Endometrial microvascular endothelial cells (primary cell): ENCODE data around the gene PARD3B. TPM values are rescaled to one million over a fixed set of nuclear protein-coding genes. Genes with fewer than 3 reads are reported as not detected.

Source experiments
- in situ Hi-C: cut with HindIII; loops from 2 replicates; pipeline ENCODE4 v1.10.0; 2017; ENCODE audit warnings: low sequenced_read_pairs, low pct_unique_long_range_greater_than_20kb; ENCODE audit errors: inconsistent ontology term
- total RNA-seq: library from RNA; depleted of rRNA; stranded (reverse); fragments of >200 nt; gene quantifications from one replicate; pipeline ENCODE4 v1.2.3, GENCODE V29; 2015; ENCODE audit errors: inconsistent ontology term

The PARD3B gene
- total RNA-seq, 1 donor from 2014 or later = 3.3 TPM

DNA sequence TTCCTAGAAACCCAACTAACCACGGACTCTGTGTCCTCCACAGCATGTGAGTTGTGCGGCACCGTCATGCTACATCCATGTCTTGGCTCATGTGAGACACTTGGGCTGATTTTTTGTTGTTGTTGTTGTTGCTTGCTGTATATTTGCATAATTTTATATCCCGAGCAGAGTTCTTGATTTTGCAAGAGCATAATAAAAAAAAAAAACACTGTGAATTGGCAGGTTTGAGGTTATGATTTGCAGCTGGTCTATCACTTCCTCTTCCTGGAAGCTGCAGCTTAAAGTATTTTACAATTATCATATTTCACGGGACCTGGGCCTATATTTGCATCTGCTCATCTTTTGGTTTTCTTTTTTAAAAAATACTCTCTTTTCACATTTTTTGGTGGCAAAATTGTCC is 994.8 kb downstream of the PARD3B start:
- in situ Hi-C loops = no loop called here

DNA sequence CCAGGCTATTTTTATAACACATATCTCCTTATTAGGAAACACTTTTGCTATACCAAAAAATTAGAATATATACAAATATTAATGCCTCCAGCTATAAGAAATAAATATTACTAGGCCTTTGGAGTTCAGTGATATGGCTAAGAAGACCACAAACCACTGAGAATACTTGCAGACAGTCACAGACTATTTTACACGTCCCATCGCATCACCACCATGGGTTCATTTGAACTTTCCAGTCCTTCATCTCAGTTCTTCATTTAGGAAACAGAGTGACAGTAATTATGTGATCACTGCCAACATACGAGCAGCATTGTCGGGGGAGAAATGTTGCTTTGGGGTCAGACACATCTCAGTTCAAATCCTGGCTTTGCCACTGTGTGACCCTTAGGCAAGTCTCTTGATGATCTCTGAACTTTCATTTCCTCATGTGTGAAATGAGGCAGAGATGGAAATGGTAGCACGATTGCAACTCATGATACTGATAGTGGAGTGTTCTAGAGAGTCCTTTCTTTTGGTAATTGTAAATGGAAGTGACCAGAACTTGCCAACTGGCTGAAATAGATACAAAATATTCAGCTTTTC is 998.1 kb downstream of the PARD3B start:
- in situ Hi-C loops = no loop called here

DNA sequence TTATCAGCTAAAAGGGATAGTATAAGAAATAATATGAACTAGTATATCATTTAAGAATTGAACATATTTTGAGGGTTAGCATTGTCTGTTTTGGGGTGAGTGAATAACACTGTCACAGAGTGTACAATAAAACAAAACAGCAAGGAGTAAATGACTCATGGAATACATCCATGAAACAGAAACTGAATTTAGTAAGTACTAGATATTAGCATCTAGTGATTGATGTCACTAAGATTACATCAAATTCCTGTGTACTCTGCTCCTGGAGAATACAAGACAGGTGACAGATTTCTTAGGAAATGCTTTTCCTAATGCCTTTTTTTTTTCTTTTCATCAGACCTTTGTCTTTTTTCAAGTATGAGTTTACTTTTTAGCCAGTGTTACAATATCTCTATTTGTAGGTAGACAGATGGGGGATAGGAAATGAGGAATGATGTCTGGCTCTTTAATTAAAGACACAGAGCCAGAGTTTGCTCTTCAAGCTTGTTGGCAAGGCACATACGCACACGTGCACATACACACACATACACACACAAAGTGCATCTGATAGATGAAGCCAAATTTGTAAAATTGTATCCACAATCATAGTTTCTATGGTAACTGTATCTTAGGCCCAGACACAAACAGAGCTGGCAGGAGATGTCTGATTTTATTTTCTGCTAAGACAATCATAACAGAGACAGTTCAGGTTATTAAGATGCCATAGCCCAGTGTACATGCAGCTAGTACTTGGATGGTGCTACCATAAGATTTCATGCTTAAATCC is 998.8 kb downstream of the PARD3B start:
- in situ Hi-C loops = no loop called here

DNA sequence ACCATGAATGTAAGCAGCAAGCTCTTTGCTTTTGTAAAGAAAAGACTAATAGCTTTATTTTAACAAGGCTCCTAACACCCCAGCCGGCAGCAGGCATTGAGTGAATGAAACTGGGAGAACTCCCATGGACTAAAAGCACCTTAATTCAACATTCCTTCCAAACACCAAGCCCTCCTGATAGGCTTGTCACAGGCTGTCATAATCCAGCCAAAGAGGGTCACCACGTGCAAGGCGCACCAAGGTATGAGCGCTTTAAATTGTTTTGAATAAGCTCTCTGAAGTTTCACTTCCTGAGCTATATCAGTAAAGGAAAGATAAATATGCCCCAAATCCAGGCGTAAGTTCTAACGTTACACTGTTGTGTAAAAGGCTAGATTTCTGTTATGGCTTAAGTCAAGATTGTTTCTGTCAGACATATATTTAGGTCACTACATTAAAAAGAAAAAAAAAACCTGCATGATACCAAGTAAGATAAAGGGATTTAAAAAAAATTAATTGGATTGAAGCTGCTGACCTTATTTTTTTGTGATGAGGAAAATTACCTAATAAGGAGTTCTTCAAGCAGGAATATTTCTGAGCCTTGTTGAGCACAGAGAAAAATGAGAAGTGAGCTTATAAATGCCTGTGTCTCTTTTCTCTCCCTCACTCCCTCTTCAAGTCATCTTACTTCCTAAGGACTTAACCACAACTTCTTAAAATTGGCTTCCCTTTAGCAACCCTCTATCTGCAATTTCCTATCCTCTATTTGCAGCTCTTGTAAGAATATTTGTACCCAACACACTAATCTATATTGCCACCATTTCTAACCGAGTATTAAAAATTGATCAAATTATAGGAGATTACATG is 1000.9 kb downstream of the PARD3B start:
- in situ Hi-C loops = no loop called here

DNA sequence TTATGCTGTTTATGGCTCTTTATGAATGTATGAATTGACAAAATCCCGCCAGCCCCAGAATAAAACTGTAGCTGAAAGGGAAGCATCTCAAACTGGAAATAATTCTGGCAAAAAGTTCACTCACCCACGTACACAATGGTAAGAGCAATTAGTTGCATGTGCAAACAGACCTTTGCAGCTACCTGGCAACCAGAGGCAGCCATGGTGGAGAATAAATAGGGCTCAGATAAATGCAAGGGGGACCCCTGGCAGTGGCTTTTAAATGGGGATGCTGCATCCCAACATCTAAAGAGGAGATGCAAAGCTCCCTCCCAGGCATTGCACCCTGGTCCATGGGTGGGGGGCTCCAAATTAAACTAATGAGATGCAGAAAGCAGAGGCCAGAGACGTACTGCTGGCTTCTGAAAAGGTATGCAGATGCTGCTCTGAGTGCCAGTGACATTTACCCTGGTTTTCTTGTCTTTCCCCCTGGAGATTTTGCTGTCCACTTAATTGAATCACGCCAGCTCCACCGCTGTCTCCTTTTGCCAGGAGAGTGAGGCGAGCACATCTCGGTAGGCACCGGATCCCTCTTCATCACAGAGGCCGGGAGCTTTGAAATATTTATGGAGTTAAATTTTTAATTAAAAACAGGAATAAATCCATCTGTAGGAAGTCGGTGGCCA is 1010.4 kb downstream of the PARD3B start:
- in situ Hi-C loops = no loop called here

DNA sequence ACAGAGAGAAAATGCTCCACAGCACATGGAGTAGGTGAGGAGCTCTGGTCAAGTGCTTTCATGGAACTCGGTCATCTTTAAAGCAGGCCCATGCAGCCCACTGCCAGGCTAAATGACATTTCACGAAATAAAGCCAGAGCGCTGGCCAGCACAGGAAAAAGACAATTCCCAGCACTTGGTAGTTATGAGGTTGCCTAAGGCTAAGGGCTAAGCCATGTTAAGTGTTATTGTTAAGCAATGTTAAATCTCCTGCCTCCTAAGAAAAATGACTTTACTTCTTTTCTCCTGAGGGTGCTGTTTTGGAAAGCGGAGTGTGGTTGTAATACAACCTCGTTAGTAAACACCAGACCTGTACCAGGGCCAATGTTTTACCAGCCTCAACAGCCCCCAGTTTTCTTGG is 1011.1 kb downstream of the PARD3B start:
- in situ Hi-C loops = no loop called here

DNA sequence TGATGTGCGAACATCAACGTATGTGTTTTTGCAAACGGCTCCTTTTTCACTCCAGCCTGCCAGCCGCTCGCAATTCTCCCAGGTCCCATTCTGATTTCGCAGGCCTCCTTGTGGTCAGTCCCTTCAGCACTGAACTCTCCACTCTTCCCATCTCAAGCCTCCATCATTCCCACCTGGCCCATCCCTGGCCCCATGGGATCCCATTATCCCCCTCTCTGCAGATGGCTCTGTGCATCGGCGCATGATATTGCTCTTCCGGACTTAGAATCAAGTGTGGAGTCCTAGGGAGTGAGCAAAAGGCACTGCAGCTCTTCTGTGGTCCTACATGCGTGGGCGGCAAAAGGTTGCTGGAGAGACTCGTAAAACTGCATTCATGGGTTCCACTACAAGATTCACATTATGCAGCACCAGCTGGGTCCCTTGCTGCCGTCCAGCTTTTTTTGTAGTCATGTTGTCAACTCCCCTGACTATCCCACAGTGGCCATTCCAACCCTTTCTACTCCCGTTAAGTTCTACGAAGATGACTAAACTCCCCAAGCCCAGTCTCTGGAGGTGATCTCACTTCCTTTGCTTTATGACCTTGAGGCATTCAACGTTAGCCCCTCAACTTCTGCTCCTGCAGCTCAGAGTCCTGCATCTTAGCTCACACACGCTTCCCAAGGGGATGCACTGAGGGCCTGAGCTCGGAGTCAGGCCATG is 1011.7 kb downstream of the PARD3B start:
- in situ Hi-C loops = no loop called here

DNA sequence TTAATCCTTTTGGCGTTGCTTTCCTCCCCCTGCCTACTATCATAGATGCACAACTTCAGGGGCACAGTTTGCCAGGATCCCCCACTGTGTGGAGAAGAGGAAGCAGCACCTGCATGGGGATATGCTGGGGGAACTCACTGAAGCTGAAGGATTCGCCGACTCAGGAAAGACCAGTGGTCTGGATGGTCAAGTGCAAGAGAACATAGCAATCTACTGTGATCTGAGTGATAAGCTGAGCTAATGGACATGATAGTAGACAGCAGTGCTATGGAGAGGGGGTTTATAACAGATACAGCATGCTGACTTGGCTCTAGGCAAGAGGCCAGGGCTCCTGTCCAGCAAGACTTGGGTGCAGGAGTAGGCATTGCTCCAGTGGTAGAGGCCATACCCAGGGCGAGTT is 1012.6 kb downstream of the PARD3B start:
- in situ Hi-C loops = no loop called here

DNA sequence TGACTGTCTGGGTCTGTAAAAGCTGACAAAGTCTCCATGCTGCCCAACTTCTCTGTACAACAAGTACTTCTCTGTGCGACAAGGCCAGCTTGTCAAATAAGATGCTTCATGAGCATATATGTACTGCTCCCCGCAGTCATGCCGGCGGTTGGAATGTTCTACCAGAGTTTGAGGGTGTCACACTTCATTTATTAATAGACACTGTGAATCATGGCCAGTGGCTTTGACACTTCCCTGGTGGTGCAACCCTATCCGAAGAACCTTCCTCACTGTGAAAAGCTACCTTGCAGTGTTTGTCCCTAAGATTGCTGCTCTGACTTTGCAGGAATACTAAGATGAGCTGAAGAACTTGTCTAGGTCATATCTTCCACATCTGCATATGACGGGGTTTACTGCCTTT is 1016.2 kb downstream of the PARD3B start:
- in situ Hi-C loops = no loop called here

DNA sequence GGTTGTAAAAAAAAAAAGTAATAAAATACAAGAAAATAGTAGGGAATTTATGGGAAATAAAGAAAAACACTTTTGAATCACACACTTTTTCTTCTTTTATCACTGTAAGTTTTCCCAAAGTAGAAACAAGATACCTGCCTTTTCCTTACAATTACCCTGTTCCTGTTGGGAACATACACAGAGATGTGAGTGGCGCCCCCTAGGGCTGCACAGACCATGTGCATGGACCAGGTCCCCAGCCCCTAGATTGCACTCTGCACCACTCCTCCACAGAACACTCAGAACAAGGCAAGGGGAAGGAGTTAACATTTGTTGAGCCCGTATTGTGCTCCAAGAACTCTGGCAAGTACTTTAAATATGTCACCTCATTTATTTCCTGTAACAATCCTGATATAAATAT is 1018.4 kb downstream of the PARD3B start:
- in situ Hi-C loops = no loop called here

DNA sequence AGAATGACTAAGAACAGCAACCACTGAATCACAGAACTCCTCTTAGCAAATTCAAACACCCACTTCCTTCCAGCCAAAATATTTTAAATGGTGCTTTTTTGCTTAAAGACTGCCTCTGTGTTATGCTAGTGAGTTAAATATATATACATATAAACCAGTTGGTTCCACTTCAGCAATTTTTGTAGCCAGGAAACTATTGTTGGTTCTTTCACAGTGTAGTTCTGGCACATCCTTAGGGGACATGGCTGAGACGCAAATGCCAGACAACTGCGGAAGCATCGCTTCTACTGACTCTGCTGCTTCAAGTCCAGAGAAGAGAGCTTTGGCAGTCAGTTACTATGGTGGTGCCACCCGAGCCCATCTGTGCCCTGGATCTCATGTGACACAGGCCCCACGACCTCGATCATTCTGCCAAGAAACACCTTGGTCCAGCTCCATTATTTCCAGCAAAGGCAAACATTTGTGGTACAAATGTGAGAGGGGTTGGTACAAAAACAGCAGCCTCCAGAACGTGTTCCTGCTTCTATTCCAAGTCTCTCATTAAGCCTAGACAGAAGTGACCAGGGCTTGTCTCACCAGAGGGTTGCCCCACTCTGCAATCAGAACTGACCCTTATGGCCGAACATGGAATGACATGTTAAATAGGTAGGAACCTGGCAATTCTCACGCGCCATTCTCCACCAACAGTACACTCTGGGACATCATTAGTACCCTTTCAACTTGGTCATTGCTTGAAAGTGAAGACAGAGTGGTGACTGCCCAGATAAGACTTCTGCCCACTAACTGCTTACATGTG is 1019.3 kb downstream of the PARD3B start:
- in situ Hi-C loops = no loop called here

DNA sequence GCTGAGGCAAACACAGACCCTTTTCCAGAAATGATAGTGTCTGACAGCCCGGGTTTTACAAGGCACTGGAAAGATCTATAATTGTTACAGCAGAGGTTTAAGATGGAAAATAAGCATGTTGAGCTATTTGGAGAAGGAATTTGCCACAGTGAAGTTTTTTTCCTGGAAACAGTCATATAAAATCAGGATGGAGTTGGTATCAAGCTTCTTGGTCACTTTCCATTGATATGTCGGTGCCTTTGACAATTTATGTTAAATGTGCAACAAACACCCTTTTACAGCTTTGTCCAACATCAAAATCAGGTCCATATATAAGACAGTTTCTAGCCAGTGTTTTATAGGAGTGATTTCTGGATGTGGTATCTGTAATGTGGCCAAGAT is 1019.9 kb downstream of the PARD3B start:
- in situ Hi-C loops = no loop called here

DNA sequence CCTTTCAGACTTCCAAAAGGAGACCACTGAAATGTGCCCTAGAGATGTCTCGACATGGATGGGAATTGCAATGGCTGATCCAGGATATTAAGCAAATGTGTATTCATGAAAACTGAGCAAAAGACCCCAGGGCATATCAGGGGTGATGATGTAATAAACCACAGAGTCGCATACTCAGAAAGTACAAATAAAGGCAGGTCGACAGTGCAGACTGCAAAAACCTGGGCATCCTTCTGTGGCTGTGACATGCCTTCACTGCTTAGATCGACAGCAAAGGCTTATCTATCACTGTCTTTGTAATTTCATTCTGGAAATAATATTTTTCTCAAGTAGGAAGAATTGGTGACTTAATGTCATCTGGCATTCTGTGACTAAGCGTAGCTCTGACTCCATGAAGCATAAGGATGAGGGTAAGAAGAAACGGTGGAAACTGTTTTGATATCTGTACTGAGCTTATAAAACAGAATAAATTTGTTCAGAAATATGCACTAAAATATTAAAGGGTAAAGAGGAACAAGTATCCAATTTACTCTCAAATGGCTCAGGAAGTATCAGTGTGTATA is 1021.4 kb downstream of the PARD3B start:
- in situ Hi-C loops = no loop called here

DNA sequence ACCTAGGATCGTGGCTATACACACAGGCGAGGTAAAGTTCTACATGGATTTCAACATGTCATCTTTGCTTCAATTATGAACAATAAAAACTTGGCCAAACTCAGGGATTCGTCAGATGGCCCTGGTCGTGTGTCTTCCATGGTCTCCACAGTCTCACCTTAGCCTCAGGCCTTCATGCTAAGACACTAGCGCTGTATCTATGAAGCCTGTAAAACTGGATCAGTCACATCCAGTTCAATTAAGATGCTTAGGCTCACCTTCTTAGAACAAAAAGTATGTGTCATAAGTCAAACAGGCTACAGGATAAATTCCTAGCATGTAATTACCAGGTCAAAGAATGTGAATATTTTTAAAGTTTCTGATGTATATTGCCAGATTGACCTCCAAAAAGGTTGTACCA is 1023.3 kb downstream of the PARD3B start:
- in situ Hi-C loops = no loop called here

DNA sequence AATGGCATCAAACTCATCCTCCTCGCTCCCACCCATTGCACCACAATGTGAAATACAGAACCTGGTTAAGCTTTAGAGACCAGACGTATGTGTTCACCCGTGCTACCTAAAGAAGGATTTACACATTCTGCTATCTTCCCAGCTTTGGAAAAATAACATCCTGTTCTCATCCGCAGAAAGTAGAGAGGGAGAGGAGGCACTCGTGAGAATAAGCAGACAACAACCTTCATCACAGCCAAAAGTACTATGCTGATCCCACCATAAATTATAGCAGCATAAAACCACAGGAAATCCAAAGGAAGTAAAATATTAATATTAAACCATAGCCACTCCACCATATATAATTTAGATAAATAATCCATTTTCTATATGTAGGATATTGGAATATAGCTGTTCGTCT is 1025.4 kb downstream of the PARD3B start:
- in situ Hi-C loops = no loop called here

DNA sequence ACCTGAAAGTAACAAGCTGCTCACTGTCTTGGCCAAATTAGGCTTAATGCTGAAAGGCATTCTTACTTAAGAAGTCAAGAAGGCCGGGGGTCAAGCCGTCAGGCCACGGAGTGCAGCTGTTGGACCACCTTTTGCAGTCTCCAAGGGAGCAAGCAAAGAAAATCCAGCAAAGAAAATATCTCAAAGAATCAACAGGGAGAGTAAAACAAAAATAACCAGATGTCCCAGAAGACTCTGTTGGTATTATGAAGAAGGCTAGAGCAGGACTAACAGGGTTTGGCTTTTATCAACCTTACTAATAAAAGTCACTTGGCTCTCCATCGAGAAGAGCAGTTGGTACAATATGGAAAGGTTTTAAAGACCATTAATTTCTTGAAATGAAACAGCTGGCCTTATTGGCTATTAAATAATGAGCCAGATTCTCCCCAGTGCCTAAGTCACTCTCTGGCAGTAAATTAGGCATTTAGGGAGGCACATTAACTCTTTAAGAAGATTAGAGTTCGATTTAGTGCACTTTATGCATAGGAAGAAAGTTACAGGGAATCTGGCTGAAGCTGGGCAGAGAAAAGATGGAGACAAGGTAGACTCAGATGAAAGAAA is 1026.2 kb downstream of the PARD3B start:
- in situ Hi-C loops = no loop called here

DNA sequence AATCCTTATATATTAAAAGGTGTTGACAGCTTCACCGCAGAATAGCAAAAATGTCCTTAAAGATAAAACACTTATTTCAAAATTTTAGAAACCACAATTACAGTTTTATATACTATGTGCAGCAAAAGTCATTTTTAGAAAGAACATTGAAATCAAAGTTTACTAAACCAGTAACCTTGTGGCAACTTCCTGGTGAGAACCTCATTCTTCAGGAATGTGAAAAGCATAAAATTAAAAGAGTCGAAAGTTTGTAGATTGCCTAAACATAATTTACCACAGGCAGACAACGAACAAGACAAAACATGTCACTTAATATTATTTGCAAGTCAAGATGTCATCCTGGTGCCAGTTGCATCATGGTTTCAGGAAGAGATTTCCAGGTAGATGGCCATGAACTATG is 1028.7 kb downstream of the PARD3B start:
- in situ Hi-C loops = no loop called here

DNA sequence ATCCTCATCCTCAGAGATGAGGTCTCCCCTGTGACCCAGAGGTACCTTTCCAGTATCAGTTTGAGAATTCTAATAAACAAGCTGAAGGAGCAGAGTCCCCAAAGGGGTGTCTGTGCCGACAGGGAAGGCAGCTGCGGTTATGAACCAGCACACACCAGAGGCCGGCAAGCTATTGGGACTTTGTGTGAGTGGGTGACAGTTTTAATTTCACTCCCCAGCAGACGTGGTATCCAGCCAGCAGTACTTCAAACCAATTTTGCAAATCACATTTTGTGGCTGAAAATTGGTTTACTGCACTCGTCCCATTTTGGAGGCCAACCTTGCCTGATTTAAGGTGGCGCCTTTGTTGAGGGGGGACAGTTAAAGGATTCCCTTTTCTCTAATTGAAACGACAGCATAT is 1034.1 kb downstream of the PARD3B start:
- in situ Hi-C loops = no loop called here
